HG02938 (cell line): ENCODE results near the gene OR6C3.
"Not testable (repeated sequence)": the region's sequence is repeated elsewhere in the genome, so short reads cannot be mapped to it uniquely, and the experiment has no call there.

Experiments
- ATAC-seq: cut with Tn5 transposase; IDR thresholded peaks from one replicate; pipeline ENCODE4 v1.9.1; 2021; ENCODE audit warnings: mild to moderate bottlenecking, moderate library complexity; ENCODE audit not compliant: unreplicated experiment

Gene OR6C3

GRCh38 chr12:55330446-55330845, at the start of gene OR6C3:
Gene OR6C3, plus strand, starts transcription at chr12:55330746. Its CDS starts 955 bp downstream, at chr12:55331701.
- no peak for ATAC-seq

DNA sequence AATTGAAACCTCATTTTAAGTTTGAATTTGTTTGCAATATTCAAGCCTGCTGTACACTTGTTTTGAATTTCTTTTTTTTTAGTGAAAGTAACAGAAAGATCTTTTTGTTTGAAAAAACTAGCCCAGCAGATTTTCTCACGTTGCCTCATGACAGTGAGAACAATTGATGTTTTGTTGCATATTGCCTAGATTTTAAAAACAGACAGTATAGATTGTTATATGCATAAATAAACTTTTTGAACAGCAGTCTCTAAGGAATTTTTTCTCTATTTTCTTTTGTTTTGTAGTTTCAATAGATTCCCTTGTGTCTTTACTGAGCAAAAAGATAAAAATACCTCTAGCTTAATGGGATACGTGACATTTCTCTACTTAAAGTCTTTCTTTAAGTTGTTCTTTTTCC, 49.6 kb upstream of the OR6C3 start:
- no peak for ATAC-seq

DNA sequence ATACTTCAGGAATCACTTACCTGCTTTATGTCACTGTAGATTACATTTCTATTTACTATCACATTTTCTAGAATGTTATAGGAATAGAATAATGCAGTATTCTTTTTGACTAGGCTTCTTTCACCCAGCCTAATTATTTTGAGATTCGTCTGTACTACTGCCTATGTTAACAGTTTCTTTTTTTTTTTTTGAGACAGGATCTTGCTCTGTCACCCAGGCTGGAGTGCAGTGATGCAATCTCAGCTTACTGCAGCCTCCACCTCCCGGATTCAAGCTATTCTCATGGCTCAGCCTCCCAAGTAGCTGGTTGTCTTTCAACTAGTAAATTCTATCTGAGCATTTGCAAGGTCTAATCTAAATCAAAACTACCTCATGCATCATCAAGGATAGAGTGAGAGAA, 40.5 kb upstream of the OR6C3 start:
- ATAC-seq: no peak

GRCh38 chr12:55296469-55296868, 34.1 kb upstream of the OR6C3 start, which contains the start of gene OR6C6:
Gene OR6C6, minus strand, starts transcription at chr12:55296569. Its CDS starts 1,337 bp downstream, at chr12:55295232.
- ATAC-seq: no peak

DNA sequence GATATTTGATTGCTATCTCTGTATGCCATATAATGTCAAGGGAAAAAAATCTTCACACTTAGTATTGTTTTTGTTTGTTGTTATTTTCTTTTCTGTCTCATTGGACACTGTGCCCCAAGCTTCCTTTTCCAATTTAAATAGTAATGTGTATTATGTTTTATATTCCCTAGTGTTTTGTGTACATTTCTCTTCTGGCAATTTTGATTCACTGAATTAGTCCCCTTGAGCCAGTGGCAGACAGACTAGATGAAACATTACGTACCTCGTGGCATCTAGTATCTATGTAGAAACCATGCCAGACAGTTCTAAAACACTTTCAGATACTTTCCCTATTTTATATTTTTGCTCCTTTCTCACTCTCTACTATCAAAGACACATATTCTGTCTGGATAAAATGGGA, 16.5 kb upstream of the OR6C3 start, which contains the start of gene OR6C1:
Gene OR6C1 (plus strand): TSS at position 301 of the 400 bp plus-strand sequence. CDS start 6,257 bp downstream, outside the sequence.
- no peak for ATAC-seq

DNA sequence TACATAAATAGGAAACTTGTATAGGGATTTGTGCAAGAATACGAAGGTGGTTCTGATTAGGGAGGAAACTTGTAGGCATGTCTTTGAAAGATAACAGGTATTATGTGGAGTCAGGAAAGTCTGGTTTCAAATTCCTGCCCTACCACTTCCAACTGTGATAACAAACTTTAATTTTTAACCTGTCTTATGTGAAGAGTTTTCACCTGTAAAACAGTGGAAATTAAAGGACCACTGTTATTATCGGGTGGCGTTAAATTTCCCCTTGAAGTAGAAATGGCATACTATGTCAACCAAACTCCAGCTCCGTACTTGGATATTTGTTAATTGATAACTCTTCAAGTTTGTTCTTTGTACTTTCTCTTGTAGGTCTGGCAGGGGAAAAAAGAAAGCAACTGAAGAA, 10.3 kb upstream of the OR6C3 start:
- ATAC-seq: no peak

DNA sequence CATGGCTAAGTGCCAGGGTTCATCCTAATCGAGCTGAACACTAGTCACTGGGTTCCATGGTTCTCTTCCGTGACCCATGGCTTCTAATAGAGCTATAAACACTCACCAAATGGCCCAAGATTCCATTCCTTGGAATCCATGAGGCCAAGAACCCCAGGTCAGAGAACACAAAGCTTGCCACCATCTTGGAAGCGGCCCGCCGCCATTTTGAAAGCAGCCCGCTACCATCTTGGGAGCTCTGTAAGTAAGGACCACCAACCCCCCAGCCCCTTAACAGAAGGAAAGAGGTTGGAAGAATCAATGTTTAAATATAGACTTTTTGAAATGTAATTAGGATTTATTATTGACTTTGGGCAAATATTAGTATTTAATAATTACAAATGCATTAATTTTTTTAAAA, 4.7 kb upstream of the OR6C3 start:
- ATAC-seq: not testable (repeated sequence)

GRCh38 chr12:55336002-55336401, 5.5 kb downstream of the OR6C3 start:
- ATAC-seq: no peak

GRCh38 chr12:55355338-55355737, 24.8 kb downstream of the OR6C3 start:
- ATAC-seq: not testable (repeated sequence)

DNA sequence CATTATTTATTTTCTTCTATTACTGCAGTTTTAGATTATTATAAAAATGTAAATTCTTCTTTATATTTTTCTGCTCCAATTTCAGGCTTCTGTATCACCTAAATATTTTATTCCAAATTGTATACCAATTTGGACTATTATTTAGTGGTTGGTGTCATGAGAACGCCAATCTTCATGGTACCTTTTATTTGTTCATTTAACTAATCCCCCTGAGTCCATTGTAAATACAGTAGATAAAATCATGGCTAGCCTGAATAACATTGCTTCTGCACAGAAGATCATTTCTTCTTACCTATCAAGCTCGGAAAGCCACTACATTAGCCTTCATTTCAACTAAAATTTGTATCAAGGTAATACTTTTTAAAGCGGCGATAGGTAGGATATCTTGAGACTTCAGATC, 32.1 kb downstream of the OR6C3 start, which contains the start of gene OR6C75:
Gene OR6C75 (plus strand): TSS at position 301 of the 400 bp plus-strand sequence. CDS start 2,136 bp downstream, outside the sequence.
- ATAC-seq: no peak

GRCh38 chr12:55365086-55365485, 34.5 kb downstream of the OR6C3 start:
- ATAC-seq: no peak

DNA sequence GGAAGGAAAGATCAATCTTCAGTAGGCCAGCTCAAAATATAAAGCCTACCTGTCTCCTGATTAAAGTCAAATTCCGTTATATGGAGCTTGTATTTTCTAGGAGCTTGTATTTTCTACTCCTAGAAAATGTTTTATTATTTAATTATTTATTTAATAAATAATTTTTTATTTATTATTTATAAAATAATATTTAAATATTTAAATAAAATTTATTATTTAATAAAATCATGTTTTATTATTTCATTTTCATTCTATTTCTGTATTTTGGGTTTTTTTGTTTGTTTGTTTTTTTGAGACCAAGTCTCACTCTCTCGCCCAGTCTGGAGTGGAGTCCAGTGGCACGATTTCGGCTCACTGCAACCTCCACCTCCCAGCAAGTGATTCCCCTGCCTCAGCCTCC, 42.0 kb downstream of the OR6C3 start:
- no peak for ATAC-seq
